Dedifferentiated amniotic fluid mesenchymal stem cell (primary cell): ENCODE results near the gene SERPINB5.
A peak's percentile ranks its signal among the peaks of the same experiment; 100 is the strongest.

Experiments used
- DNase-seq: peaks from one replicate; pipeline ENCODE4 v3.0.0-alpha.2; 2016; ENCODE audit errors: extremely low spot score

SERPINB5 gene

DNA sequence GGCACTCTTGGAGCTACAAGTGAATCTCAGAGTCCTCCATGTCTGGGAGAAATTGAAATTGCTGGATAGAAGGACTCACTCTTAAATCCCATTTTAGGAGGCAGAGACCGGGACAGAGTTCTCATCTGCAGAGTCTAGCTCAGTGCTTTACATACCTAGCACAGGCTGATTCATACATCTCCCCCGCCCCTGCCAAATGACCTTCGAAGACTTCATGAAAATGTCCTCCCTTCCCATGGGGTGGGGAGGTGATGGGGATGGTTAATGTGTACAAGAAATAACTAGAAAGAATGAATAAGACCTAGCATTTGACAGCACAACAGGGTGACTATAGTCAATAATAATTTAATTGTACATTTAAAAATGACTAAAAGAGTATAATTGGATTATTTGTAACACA is 8.2 kb upstream of the SERPINB5 start:
- DNase-seq = no peak

DNA sequence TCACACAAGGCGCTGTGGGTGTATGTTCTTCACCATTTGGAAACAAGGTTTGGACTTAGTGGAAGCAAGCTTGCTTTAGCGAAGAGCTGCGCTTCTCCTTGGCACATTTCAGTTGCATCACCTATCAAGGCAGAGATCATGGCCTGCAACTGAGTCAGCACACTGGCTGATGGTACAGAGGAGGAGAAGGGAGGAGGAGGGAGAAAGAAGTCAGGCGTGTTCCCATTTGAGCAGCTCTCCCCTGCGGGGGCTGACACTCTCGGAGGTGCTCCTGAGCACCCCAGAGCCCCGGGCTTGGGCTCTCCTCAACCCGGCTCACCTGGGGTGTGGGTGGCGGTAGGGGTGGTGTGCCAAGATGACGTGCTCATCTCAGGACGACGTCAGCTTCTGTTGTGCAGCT is 6.0 kb upstream of the SERPINB5 start:
- DNase-seq = no peak

DNA sequence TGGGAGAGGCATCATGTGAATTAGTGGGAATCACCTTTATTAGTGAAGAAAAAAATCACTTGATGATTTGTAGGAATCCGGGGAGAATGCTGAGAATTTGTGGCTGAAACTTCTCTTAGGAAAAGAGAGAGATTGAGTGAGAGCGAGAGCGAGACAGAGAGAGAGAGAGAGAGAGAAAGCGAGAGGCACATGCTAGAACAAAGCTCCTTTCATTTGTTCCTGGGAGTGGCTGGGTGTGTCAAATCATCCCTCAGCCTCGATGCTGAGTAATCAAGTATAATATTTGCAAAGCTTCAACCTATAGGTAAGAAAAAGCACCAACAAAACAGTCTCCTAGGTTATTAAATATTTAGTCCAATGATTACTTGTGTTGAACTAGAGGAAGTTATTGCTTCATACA is 4.4 kb upstream of the SERPINB5 start:
- DNase-seq = no peak

DNA sequence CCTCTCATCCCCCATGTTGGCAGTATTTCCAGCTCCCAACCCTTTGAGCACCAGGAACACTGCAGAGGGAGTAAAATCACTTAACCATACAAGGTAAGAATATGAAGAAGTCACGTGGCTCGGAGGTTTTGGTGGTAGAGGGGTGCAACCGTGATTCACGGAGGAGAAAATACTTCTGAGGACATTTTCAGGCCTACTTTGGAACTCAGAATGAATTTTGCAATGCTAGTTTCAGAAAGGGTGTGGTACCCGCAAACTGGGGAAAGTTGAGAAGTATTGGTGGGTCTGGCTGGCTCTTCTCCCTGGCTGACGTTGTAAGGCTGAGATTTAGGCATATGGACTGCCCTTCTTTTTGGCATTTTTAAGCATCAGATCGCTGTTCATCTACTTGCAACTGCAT is 442 bp downstream of the SERPINB5 start:
- DNase-seq = no peak

DNA sequence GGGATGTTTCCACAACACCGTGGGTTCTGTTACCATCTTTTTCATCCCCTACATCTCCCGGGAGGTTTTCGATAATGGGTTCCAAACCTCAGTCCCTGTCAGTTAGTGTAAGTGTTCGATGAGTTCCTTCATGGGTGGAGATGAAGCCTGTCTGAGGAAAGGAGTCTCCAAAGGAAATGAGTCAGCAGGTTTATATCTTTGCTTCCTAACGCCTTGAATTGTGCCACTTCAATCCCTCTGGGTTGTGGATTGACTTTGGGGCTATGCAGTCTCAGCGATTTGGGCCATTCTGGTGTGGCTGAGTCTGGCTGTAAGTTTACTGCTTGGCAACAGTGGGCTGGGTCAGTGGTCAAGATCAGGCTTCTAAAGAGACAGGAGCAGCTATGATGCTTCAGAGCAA is 1.2 kb downstream of the SERPINB5 start:
- no peak for DNase-seq

DNA sequence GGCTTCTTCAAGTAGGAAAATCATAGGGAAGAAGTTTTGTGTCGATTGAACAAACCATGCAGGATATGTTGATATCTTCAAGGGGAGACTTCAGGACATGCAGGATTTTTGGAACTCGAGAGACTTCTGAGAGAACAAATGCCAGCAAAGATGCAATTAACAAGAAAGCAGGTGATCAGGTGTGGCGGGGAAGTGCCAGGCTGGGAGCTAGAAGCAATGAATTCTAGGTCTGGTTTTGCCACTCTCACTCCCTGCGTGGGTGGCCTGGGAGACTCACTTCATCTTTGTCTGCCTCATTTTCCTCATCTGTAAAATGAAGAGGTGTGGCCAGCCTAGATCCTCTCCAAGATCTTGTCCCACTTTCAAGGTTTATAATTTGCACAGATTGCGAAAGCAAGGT is 3.1 kb downstream of the SERPINB5 start:
- no peak for DNase-seq

DNA sequence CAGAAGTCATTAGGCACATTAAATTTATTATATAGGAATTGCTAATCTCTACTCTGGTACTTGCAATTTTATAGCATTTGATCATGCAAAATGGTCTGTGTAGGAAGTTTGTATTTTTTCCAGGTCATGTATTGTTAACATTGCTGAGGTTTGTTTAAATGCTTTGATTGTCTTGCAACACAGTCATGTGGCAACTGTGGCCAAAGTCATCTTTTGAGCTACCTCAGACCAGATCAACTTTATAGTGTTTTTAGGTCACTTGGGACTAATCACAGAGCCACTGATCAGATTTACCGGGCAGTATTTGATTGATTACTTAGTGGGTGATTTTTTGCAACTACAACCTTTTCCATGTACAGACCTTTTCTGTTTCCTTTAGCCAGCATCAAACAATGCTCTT is 3.7 kb downstream of the SERPINB5 start:
- no peak for DNase-seq

DNA sequence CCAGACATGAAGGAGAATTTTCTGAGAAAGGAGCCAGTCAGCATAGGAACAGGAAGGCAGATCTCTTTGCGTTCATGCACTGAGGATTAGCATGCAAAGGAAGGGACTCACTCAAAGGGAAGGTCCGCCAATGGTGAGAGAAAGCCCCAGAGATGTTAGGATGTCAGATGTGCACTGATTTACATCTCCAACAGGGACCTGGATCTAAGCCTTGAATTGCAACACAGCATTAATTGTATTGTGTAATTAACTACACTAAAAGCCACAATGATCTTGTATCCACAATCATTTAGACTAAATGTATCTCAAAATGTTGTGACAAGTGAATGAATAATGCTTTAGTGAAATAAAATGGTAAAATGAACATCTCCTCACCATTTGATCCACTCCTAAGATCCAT is 4.2 kb downstream of the SERPINB5 start:
- no peak for DNase-seq

DNA sequence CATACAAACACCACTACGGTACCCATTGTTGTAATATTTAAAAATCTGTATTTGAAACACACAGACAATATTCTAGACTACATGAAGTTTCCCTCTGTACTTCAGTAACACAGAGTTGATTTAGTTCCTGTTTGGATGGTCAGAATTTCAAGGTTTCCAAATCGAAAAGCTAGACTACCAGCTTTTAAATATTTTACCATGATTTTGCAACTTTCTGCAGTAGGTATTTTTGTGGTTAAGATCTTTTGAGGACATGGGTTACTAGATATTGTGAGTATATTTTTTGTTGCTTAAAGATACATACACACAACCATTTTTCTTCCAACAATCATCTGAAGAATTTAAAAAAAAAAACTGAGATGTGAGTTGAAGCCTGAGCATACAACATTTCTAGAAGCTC is 10.9 kb downstream of the SERPINB5 start:
- no peak for DNase-seq

DNA sequence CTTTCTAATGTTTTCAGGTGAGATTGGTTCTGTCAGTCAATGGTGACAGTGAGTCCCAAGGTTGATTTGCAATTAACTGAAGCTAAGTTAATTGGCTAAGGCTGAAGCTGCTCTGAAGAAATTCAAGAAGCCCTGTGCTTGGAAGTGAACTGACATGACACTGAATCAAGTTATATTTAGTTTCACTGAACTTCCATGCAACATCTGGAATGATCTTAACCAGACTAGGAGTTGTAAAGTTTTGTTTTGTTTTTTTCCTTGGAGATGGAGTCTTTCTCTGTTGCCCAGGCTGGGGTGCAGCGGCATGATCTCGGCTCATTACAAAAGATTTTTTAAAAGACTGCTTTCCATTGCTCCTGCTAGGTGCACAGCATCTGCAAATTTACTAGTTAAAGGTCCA is 11.4 kb downstream of the SERPINB5 start:
- peak; percentile 34 for DNase-seq

DNA sequence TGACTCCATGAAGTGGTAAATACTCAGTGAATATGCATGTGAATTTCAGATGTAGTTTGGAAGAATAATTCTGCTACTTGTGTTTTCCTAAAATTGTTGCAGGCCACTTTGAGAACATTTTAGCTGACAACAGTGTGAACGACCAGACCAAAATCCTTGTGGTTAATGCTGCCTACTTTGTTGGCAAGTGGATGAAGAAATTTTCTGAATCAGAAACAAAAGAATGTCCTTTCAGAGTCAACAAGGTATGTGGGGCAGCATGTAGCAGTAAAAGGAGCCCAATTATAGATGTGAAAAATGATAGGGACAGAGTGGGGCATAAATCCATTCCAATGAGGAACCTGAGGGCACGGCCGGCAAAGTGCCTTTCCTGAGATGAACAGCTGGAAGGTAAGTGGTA is 16.1 kb downstream of the SERPINB5 start:
- no peak for DNase-seq

DNA sequence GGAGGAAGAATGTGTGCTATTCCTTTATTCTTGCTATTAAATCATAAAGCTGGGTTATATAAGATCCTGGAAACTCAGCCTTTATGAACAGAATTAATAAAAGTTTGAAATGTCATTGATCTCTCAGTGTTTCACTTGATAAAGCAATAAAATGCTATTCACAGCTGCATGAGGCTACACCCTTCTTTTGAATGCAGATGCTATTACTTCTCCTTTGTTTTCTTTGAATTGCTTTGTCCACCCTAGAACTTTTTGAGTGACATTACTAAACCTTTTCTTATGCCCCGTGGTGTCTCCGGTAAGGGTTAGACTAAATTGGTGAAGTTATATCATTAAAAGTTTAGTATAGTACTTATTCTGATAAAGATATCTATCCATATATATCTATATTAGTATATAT is 18.9 kb downstream of the SERPINB5 start:
- no peak for DNase-seq

DNA sequence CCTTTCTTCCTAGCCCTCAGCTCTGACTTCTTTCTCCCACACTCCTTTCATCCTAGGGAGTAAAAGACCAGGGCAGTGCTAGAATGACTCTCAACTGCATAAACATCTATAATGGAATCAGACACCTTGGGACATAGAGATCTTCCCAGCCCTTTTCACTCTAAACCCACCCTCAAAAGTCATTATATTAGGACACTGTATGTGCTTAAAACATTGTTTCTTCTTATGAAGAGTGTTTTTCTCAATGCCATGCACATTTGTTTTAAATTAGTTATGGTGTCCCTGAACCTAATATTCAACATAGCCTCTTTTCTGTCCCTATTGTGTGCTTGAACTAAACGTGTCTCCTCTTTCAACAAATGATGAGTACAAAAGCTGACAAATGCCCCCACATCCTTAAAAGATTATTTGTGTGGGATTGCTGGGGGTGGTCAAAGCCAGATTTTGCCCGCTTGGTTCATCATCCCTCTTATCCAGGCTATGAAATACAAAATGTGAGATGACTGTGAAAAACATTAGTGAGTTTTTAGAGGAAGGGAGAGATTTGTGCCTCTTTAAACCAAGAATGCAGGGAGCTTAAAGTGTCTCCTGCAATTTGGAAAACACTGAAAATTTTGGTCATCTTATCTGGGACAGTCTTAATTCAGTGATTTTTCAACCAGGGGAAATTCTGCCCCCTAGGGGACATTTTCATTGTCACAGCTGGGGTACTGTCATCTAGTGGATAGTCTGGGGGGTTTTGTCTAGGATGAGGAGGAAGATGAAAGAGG is 29.0 kb downstream of the SERPINB5 start:
- DNase-seq = peak; percentile 42

DNA sequence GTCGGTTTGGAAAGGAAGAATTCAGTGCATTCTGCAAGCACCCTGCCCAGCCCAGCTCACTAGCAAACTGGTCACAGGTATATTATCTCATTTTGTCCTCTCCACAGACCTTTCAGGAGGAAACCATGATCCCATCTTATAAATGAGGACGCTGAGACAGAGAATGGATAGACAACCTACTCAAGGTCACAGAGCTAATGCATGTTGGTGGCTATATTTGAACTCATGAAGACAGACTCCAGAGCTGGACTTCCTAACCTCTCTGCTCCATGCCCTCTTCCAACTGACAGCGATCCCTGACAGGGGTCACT is 29.5 kb downstream of the SERPINB5 start:
- DNase-seq = no peak

DNA sequence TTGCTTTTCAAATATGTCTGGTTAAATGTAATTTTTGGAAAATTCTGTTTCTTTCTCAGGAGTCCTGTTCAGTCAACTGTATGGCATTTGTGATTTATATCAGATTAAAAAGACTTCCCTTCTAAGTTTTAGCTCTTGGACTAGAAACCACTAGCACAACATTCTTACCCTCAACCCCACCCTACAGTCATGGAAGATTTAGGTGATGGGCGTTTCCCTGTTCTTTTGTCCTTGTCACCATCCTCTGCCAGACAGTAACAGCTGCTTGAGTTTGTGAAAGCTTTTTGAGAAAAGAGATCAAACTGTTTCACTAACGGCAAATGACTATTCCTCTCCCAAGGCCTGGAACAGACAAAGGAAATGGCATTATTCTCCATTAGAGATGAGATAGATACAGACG is 31.8 kb downstream of the SERPINB5 start:
- peak; percentile 26 for DNase-seq

DNA sequence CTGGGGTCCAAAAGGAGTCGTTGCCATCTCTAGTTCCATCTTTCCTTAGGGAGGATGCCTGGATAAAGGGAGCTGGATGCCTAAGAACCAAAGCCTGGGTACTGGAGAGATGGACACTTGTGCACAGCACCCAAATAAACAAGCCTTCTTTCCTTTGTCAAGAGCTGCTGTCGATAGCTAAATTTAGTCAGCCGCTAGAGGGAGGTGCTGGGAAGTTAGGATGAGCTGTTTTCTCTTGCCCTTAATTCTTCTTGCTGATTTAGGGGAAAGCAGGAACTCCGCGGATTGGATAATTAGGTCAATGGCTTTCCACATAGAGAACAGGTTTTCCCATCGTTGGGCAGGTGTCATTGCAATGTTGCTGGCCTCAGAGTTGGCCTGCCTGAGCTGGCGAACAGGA is 34.5 kb downstream of the SERPINB5 start:
- DNase-seq = peak; percentile 67

DNA sequence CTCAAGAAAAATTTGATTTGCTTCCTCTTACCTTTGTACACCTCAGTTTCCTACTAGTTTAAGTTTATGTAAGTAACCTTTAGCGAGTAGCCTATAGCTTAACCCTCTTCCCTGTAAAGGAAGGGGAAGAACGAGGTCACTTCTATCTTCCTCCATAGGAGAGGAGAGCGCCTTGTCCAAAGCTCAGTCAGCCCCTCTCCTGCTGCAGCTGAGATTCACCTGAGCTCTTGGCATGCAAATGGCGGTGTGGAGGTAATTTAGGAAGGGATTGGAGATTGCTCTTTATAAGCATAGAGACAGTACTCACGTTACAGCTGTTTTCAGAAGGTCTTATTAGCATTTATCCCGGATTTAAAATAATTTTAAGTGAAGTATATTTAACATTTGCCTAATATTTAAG is 37.6 kb downstream of the SERPINB5 start:
- DNase-seq = no peak

DNA sequence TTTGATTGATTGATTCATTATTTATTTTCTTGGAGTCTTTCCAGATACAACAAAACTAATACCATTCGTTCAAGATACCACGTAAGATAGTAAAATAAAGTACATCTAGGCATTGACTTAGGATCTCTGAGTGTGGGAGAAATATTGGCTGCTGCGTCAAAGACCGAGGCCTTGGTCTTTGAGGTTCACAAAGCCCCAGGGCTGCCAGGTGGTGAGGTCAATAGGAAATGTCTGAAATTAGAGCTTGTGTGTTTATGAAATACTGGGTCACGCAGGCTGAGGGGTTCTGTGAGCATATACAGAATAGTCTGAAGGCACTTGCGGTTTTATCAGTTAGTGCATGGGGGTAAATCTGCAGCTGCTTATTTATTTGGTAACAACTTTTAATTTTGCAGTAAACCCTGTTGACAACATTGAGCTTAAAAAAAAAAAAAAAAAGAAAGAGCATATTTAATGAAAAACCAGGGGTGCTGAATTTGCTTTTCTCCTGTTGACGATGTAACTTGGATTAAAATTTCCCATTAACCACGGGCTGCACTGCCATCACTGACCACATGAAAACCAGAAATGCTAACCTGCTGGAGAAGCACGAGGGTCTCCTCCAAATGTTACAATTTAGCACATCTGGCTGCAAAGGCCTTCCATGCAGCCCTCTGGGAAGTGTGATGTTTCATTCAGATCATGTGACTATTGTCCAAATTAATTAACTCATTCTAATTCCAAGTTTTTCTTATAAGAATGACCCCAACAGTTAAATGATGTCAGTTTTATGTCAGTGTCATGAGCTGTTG is 38.3 kb downstream of the SERPINB5 start:
- DNase-seq = no peak

DNA sequence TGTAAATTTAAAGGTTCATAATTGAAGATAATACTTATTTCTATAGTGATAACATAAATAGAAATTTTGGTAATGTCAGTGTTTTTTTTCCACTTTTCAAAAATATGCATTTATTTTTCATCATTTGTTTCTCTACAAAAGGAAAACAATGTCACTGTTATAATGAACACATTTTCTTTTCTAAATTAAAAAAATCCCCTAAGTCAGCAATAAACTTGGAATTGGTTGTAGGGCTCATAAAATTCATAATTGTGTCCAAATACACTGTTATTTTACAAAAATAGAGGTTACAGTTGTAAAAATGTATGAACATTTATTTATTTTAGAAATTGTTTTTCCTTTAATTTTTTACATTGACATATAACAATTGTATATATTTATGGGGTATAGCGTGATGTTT is 39.0 kb downstream of the SERPINB5 start:
- DNase-seq = no peak

DNA sequence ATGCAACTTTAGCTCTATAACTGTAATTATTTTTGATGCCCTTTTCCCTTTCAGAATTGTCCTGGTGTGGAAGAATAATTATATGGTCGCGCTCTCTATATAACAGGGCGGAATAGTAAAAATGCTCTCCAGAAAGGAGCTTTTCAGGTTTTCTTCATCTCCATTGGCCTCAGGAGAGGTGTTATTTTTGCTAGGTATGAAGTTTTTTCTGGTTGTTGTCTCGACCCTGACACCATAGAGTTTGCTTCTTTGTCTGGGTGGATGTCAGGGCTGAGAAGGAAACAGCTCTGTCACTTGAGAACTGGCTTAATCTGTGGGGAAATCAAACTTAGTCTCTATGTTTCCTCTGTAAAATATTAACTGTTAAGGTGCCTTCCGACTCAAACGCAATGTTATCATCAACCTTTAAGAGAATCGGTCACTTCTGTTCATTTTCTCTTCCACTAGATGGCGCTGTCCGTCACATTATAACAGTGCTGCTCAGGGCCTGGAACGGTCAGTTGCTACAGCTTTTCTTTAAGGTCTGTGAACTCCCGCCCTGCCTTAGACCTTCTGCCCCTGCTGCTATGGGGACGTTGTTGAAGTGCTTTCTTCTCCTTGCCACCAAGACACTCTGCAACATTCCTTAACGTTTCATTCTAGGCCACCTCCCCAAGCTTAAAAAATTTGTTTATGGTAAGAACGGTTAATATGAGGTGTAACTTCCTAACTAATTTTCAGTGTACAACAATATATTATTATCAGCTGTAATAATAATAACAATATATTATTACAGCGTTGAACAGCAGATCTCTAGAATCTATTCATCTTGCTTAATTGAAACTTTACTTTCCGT is 41.6 kb downstream of the SERPINB5 start:
- DNase-seq = peak; percentile 78

DNA sequence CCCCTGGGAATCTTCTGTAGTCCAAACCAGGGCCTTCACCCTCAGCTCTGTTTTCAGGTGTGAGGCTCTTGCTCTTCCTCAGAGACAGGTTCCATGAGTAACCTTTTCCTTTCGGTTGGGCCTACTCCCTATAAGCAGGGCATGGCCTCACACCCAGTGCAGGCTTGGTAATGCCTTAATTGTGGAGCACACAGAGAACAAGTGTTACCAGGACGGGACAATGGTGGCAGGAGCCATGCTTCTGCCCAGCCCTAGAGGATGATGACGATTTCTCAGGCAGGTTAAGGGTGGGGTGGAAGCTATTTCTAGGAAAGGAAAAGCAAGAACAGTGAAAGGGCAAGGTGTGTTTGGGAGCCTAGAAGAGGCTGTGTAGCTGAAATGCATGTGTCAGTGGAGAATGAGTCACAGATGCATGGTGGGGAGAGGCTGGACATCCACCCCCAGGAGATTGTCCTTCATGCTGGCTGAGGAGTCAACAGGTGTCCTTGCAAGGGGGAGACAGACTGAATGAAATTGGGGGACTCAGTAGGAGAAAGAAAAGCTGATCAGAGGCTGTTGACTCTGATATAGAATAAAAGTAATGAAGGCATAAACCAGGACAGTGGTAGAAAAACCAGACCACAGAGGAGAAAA is 43.4 kb downstream of the SERPINB5 start:
- no peak for DNase-seq

DNA sequence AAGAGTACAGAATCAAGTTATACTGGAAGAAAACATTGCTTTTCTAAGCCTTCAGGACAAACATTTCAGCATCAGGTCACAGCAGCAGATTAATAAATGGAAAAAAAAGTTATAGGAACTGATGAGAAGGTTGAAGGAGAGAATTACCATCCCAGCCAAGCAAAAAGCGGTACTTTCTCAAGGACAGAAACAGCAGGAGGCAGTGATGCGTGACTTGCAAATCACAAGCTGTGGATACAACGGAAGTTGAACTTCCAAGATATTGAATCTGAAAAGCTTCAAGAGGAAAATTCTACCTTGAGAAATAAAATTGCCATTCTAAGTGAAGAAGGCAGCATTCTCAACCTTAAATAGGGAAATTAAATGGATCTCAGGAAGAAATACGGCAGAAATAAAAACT is 46.9 kb downstream of the SERPINB5 start:
- DNase-seq = no peak
